Right lobe of liver (tissue), 6 donors: ENCODE data around the gene CACNA1D. TPM values are rescaled to one million over a fixed set of nuclear protein-coding genes. Genes with fewer than 3 reads are reported as not detected.
A peak's percentile ranks its signal among the peaks of the same experiment; 100 is the strongest.

Experiments used
- ATAC-seq, 4 donors: fragments of 200-7000 bp; cut with Tn5 transposase; one replicate each; pipeline ENCODE4 v1.9.1; 2020; ENCODE audit warnings: mild to moderate bottlenecking in 4 of 4, moderate library complexity in 4 of 4
- DNase-seq, 3 donors: peaks; one replicate each; pipeline ENCODE4 v3.0.0-alpha.2; 2020
- H3K27ac ChIP-seq, 3 donors: fragments of 200-600 bp; one replicate each; pipeline ENCODE4 v1.8.0; 2022
- H3K27me3 ChIP-seq, 2 donors: fragments of 200-600 bp; one replicate each; pipeline ENCODE4 v1.8.0; 2022
- H3K36me3 ChIP-seq, 4 donors: fragments of 200-600 bp; sonication (generic) in 1 of 4; one replicate each; pipeline versions ENCODE4 v1.5.1 to v1.8.0; 2017 to 2022; ENCODE audit warnings: control low read depth in 1 of 4
- H3K4me1 ChIP-seq, 4 donors: fragments of 200-600 bp; sonication (generic) in 1 of 4; one replicate each; pipeline versions ENCODE4 v1.5.1 to v1.8.0; 2017 to 2022; ENCODE audit warnings: control low read depth in 1 of 4
- H3K4me3 ChIP-seq, 3 donors: fragments of 200-600 bp; one replicate each; pipeline ENCODE4 v1.8.0; 2022
- H3K9me3 ChIP-seq, 4 donors: fragments of 200-600 bp; sonication (generic) in 1 of 4; one replicate each; pipeline versions ENCODE4 v1.5.1 to v1.8.0; 2017 to 2022; ENCODE audit warnings: control low read depth in 1 of 4
- POLR2A ChIP-seq: fragments of 450-650 bp; IDR thresholded peaks from one replicate; pipeline ENCODE4 v1.6.1; 2017; ENCODE audit warnings: antibody characterized with exemption, mild to moderate bottlenecking
- WGBS: methylation state at CpG from one replicate; pipeline ENCODE4 v1.1.6; 2018; ENCODE audit warnings: low coverage, low lambda C conversion rate; ENCODE audit not compliant: insufficient coverage; ENCODE audit errors: missing lambda C conversion rate; 5-methylcytosine and 5-hydroxymethylcytosine counted together
- intact Hi-C, 2 donors: fragments of 100-400 bp; cut with DNase I; formaldehyde crosslinking; loops; one replicate each; pipeline versions ENCODE4 v1.11.2 to v1.14.1; 2022
- total RNA-seq, 6 experiments: library from RNA; depleted of rRNA in 2 of 6; stranded (reverse); fragments of >200 nt in 2 of 6; fragmentation: NEBNext Ultra II Directional in 3 of 6; extraction: Animal tissue kit (Norgen Biotek cat#: 25700) in 3 of 6; gene quantifications; one replicate each; pipeline versions ENCODE4 v1.1.0 to v1.2.4, GENCODE V29; 2016 to 2023
- TF ChIP-seq, protein P1 (sequence below), 4 donors: fragments of 200-600 bp in 3 of 4; fragments of 450-650 bp in 1 of 4; IDR thresholded peaks; one replicate each; pipeline versions ENCODE4 v1.5.1 to v1.8.0; 2016 to 2022; ENCODE audit warnings: antibody characterized with exemption in 4 of 4, mild to moderate bottlenecking in 2 of 4
- donor health status: DM: no; HTN: yes; CAD: no.
- donor health status: DM: no; HTN: no; CAD: no.
- donor health status: DM: no; HTN: no; CAD: no.
- donor health status: DM: no; HTN: yes; CAD: no.
- donor health status: DM: no; HTN: yes; CAD: no.

CACNA1D gene
- total RNA-seq, 6 experiments from 2014 or later: 5.5 to 12.7 (median 9.3) TPM

DNA sequence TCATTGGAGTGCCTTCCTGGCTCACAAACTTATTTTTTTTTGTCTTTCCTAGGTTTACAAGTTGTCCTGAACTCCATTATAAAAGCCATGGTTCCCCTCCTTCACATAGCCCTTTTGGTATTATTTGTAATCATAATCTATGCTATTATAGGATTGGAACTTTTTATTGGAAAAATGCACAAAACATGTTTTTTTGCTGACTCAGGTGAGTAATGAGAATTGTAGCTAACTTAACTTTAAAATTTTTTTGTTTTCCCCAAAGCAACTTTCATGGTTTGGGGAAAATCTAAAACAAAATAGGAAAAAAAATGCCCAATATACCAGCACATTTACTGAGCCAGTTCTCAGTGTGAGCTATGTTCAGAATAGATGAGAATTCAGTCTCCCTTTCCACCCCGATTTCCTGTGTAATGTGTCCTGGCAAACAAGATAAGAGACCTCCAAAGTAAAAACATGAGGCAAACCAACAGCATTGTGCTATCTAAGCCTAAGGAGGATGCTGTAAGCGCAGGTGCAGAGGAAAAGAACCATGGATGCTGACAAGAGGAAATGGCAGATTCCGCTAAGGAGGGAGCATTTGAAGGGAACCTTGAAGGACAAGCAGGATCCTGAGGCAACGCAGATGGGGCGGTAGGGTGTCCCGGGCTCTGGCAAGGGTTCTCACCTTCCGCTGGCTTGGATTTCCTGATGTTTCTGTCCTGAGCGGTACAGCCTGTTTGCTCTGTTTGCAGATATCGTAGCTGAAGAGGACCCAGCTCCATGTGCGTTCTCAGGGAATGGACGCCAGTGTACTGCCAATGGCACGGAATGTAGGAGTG lies 171.4 kb downstream of the CACNA1D start:
- TF ChIP-seq POLR2A: no peak
- TF ChIP-seq, protein P1, sequence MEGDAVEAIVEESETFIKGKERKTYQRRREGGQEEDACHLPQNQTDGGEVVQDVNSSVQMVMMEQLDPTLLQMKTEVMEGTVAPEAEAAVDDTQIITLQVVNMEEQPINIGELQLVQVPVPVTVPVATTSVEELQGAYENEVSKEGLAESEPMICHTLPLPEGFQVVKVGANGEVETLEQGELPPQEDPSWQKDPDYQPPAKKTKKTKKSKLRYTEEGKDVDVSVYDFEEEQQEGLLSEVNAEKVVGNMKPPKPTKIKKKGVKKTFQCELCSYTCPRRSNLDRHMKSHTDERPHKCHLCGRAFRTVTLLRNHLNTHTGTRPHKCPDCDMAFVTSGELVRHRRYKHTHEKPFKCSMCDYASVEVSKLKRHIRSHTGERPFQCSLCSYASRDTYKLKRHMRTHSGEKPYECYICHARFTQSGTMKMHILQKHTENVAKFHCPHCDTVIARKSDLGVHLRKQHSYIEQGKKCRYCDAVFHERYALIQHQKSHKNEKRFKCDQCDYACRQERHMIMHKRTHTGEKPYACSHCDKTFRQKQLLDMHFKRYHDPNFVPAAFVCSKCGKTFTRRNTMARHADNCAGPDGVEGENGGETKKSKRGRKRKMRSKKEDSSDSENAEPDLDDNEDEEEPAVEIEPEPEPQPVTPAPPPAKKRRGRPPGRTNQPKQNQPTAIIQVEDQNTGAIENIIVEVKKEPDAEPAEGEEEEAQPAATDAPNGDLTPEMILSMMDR (IDR thresholded peaks at IDR 0.05): no peak
- no peak for ATAC-seq
- H3K27ac ChIP-seq: no peak overlapping the region

DNA sequence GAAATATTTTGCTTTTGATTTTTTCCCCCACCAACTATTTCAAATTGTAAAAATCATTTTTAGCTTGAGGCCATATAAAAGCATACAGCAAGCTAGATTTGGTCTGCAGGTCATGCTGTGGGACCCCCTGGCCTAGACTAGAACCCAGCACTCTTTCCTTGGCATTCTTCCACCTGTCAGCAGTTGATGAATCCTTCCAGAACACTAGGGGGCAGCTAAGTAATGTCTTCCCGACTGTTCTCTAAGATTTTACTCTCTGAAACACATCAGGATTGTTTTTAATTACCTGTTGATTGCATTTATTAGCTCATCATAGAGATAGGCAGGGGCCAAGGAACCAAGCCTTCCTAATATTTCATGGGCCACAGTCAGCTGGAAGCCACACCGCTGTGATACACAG lies 174.5 kb downstream of the CACNA1D start:
- no peak for DNase-seq
- Histone ChIP-seq H3K36me3 (no peaks in the 10 kb centered on the region), H3K4me3 (no peak overlapping the region), H3K27ac (no peak overlapping the region), H3K9me3 (peaks cover 0 to 2% (median 0%) of the 10 kb centered on the region in 4 donors), H3K27me3 (no peaks in the 10 kb centered on the region), H3K4me1 (no peaks in the 10 kb centered on the region)
- ATAC-seq: no peak
- WGBS: 40% methylated on average over 2 of the region's 2 CpGs
- TF ChIP-seq, protein P1 (IDR thresholded peaks at IDR 0.05): peak in 2 of 4 donors; percentile 5 to 36
- no peak for TF ChIP-seq POLR2A
- intact Hi-C loops: no loop called here

More for the DNA sequence above, 171.4 kb downstream of the CACNA1D start:
- no peak for DNase-seq
- no peak overlapping the region for H3K4me3 ChIP-seq
- 64% methylated on average over 7 of the region's 12 CpGs for WGBS
- H3K9me3 ChIP-seq: peaks cover 0 to 7% (median under 1%) of the 10 kb centered on the region in 4 donors
- intact Hi-C loops: no loop called here
- H3K4me1 ChIP-seq: no peaks in the 10 kb centered on the region
- peaks cover 0 to under 1% (median 0%) of the 10 kb centered on the region in 4 donors for H3K36me3 ChIP-seq
- no peaks in the 10 kb centered on the region for H3K27me3 ChIP-seq

DNA sequence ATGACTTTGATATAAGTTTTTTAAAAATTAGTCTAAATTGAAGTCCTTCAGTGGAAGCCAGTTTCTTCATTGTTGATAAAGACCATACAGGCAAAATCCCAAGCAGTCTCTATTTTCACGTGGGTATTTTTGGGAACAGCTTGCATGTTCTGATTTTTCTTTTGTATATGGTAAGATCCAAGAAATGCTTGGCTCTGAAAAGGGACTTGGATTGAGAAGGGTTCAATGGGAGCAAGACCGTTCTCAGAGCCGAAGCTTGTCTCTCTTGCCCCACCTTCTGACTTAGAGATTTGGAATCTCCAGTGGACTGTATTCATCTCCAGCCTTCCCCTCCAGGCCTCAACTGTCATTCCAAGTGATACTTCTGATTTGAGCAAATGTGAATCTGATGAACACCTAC lies 176.3 kb downstream of the CACNA1D start:
- TF ChIP-seq POLR2A: no peak
- TF ChIP-seq, protein P1 (IDR thresholded peaks at IDR 0.05): no peak
- DNase-seq: no peak
- Histone ChIP-seq H3K27me3 (no peaks in the 10 kb centered on the region), H3K9me3 (peaks cover 0 to 2% (median 0%) of the 10 kb centered on the region in 4 donors), H3K4me1 (no peaks in the 10 kb centered on the region), H3K4me3 (no peak overlapping the region), H3K36me3 (no peaks in the 10 kb centered on the region), H3K27ac (no peak overlapping the region)
- intact Hi-C loops: no loop called here
- ATAC-seq: no peak
- WGBS: 85% methylated on average over 3 of the region's 3 CpGs

DNA sequence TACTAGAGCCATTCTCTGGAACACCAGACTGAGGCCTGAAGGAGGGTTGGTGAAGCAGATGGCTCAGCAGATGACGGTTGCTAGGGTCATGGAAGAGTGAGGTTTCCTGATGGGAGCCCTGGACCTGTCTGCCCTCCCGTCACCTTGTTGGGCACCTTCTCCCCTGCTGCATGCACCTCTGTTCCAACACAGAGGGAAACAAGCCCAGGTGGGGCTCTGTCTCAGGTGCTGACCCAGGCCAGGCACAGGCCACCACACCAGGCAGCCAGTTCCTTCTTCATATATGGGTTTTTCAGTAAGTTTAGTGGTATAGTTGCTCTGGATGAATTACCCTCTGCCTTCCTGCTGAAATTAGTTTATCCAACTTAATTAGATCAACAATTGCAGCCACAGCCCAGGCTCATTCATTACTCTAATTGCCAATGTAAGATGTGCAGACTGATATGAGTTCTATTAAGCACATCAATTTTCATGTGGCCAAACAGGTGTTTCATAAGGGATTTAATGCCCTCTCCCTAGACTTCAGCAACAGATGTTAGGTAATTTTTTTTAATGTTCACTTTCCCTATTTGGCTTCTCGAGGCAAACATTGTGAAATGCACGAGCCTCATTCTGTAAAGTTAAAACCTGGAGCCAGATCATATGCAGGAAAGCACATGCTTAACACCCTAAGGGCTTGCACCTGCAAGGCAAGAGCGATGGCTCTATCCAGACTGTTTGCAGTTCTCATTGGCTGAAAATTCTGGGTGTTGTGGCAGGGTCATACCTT lies 177.0 kb downstream of the CACNA1D start:
- no peaks in the 10 kb centered on the region for H3K27me3 ChIP-seq
- no peak overlapping the region for H3K4me3 ChIP-seq
- H3K27ac ChIP-seq: no peak overlapping the region
- TF ChIP-seq, protein P1 (IDR thresholded peaks at IDR 0.05): no peak
- TF ChIP-seq POLR2A: no peak
- peaks cover 0 to 2% (median 0%) of the 10 kb centered on the region in 4 donors for H3K9me3 ChIP-seq
- H3K4me1 ChIP-seq: no peaks in the 10 kb centered on the region
- intact Hi-C loops: no loop called here
- WGBS: 56% methylated on average over 5 of the region's 5 CpGs
- ATAC-seq: peak in 3 of 4 donors; percentile 14 to 61 (median 19)
- no peaks in the 10 kb centered on the region for H3K36me3 ChIP-seq
- DNase-seq: no peak
